Measurements from ENCODE around the gene BNIPL.

GRCh38 chr1:151002051-151002450, 34.3 kb upstream of the BNIPL start:
- TF ChIP-seq SRF (IDR thresholded peaks at IDR 0.05; ENCODE audit: low read depth, low read length) = no peak
- no peak for TF ChIP-seq POLR2AphosphoS5 (IDR thresholded peaks at IDR 0.05; ENCODE audit: low read depth, low read length)

Data from H1 (cell line).